HG02970 (cell line): ENCODE data around the gene PRSS2.
"Not testable (repeated sequence)": the region's sequence is repeated elsewhere in the genome, so short reads cannot be mapped to it uniquely, and the experiment has no call there.

ENCODE experiments used
- ATAC-seq: cut with Tn5 transposase; IDR thresholded peaks from one replicate; pipeline ENCODE4 v1.9.1; 2021; ENCODE audit warnings: mild to moderate bottlenecking, moderate library complexity, moderate number of reproducible peaks; ENCODE audit not compliant: unreplicated experiment, low FRiP score

The PRSS2 gene

GRCh38 chr7:142754681-142755575, 15.8 kb upstream of the PRSS2 start:
- ATAC-seq = no peak

- ATAC-seq = not testable (repeated sequence)
Measured at GRCh38 chr7:142758312-142758711, 12.5 kb upstream of the PRSS2 start.

- ATAC-seq = no peak
Measured at GRCh38 chr7:142759433-142759832, 11.3 kb upstream of the PRSS2 start.

GRCh38 chr7:142760071-142760642, 10.6 kb upstream of the PRSS2 start:
- no peak for ATAC-seq

GRCh38 chr7:142761606-142762005, 9.2 kb upstream of the PRSS2 start:
- ATAC-seq = not testable (repeated sequence)

GRCh38 chr7:142762104-142762503, 8.7 kb upstream of the PRSS2 start:
- ATAC-seq = no peak

- no peak for ATAC-seq
Measured at GRCh38 chr7:142767451-142767850, 3.3 kb upstream of the PRSS2 start.

- no peak for ATAC-seq
Measured at GRCh38 chr7:142767861-142768260, 2.9 kb upstream of the PRSS2 start.

- ATAC-seq = not testable (repeated sequence)
Measured at GRCh38 chr7:142768885-142769284, 1.9 kb upstream of the PRSS2 start.

- ATAC-seq = peak; percentile 57
Measured at GRCh38 chr7:142771353-142771723, 568 bp downstream of the PRSS2 start.

- ATAC-seq = no peak
Measured at GRCh38 chr7:142772051-142772450, 1.3 kb downstream of the PRSS2 start.

- ATAC-seq = no peak
Measured at GRCh38 chr7:142772673-142773072, 1.9 kb downstream of the PRSS2 start.

GRCh38 chr7:142773230-142773629, 2.5 kb downstream of the PRSS2 start:
- no peak for ATAC-seq

- no peak for ATAC-seq
Measured at GRCh38 chr7:142773937-142774744, 3.4 kb downstream of the PRSS2 start.

GRCh38 chr7:142774826-142775225, 4.1 kb downstream of the PRSS2 start:
- ATAC-seq = no peak

GRCh38 chr7:142775351-142776115, 4.8 kb downstream of the PRSS2 start:
- not testable (repeated sequence) for ATAC-seq

- ATAC-seq = no peak
Measured at GRCh38 chr7:142776206-142776844, 5.6 kb downstream of the PRSS2 start.

GRCh38 chr7:142776845-142777225, 6.1 kb downstream of the PRSS2 start:
- not testable (repeated sequence) for ATAC-seq

- ATAC-seq = no peak
Measured at GRCh38 chr7:142777318-142777717, 6.5 kb downstream of the PRSS2 start.
